GM21528 (cell line): ENCODE measurements around the gene SORBS1.

Experiments used
- ATAC-seq: cut with Tn5 transposase; IDR thresholded peaks from one replicate; pipeline ENCODE4 v1.9.1; 2021; ENCODE audit warnings: mild to moderate bottlenecking, moderate library complexity; ENCODE audit not compliant: unreplicated experiment, low FRiP score

SORBS1 gene

GRCh38 chr10:95333997-95334804, 227.0 kb downstream of the SORBS1 start:
- no peak for ATAC-seq

- ATAC-seq = no peak
Measured at GRCh38 chr10:95332666-95333249, 228.4 kb downstream of the SORBS1 start.

GRCh38 chr10:95331596-95332130, 229.5 kb downstream of the SORBS1 start:
- no peak for ATAC-seq

GRCh38 chr10:95330966-95331453, 230.2 kb downstream of the SORBS1 start:
- no peak for ATAC-seq

GRCh38 chr10:95329296-95329695, 231.9 kb downstream of the SORBS1 start:
- no peak for ATAC-seq

- no peak for ATAC-seq
Measured at GRCh38 chr10:95328013-95328412, 233.2 kb downstream of the SORBS1 start.

GRCh38 chr10:95327367-95327766, 233.8 kb downstream of the SORBS1 start:
- ATAC-seq = no peak

GRCh38 chr10:95326396-95326795, 234.8 kb downstream of the SORBS1 start:
- no peak for ATAC-seq

- no peak for ATAC-seq
Measured at GRCh38 chr10:95325863-95326262, 235.3 kb downstream of the SORBS1 start.

- ATAC-seq = no peak
Measured at GRCh38 chr10:95324436-95325268, 236.5 kb downstream of the SORBS1 start.

GRCh38 chr10:95321554-95322301, 239.4 kb downstream of the SORBS1 start:
- no peak for ATAC-seq

- no peak for ATAC-seq
Measured at GRCh38 chr10:95319239-95319638, 241.9 kb downstream of the SORBS1 start.

GRCh38 chr10:95315509-95315908, 245.7 kb downstream of the SORBS1 start:
- no peak for ATAC-seq

GRCh38 chr10:95314192-95314918, 246.8 kb downstream of the SORBS1 start:
- ATAC-seq = no peak

- ATAC-seq = no peak
Measured at GRCh38 chr10:95312986-95313495, 248.1 kb downstream of the SORBS1 start.

- no peak for ATAC-seq
Measured at GRCh38 chr10:95312257-95312656, 248.9 kb downstream of the SORBS1 start.

GRCh38 chr10:95309958-95310357, 251.2 kb downstream of the SORBS1 start:
- no peak for ATAC-seq

GRCh38 chr10:95308389-95309302, 252.5 kb downstream of the SORBS1 start:
- no peak for ATAC-seq
